ENCODE measurements around the gene TRPM3.

- no peak for TF ChIP-seq ZNF274 (IDR thresholded peaks at IDR 0.05; ENCODE audit: low read depth, low read length)
- TF ChIP-seq YY1 (IDR thresholded peaks at IDR 0.05; ENCODE audit: insufficient read depth, insufficient read length) = no peak
Observed at GRCh38 chr9:70602321-70603019, 519.0 kb downstream of the TRPM3 start.

All from NT2/D1 (cell line).